Spleen (tissue), 11 donors: ENCODE measurements around the gene SSBP4. TPM values are rescaled to one million over a fixed set of nuclear protein-coding genes. Genes with fewer than 3 reads are reported as not detected.

Experiments used
- DNase-seq: peaks from one replicate; pipeline ENCODE4 v3.0.0-alpha.2; 2020
- H3K27ac ChIP-seq, 8 donors: fragments of 200-600 bp; sonication (generic) in 7 of 8; 1 replicate in 4 of 8; 2 replicates in 4 of 8; pipeline versions ENCODE4 v1.5.0 to v1.8.0; 2016 to 2021; ENCODE audit warnings: inconsistent platforms in 4 of 8, mild to moderate bottlenecking in 4 of 8, moderate library complexity in 1 of 8
- H3K27me3 ChIP-seq, 7 donors: fragments of 200-600 bp; sonication (generic) in 6 of 7; replicated peaks in 1 of 7; 1 replicate in 4 of 7; 2 replicates in 3 of 7; pipeline versions ENCODE4 v1.5.0 to v1.8.0; 2016 to 2021; ENCODE audit warnings: inconsistent platforms in 3 of 7, mild to moderate bottlenecking in 1 of 7
- H3K36me3 ChIP-seq, 6 donors: fragments of 200-600 bp; sonication (generic) in 5 of 6; 1 replicate in 4 of 6; 2 replicates in 2 of 6; pipeline versions ENCODE4 v1.5.0 to v1.8.0; 2016 to 2021; ENCODE audit warnings: inconsistent platforms in 2 of 6
- H3K4me1 ChIP-seq, 6 donors: fragments of 200-600 bp; sonication (generic) in 5 of 6; 1 replicate in 3 of 6; 2 replicates in 3 of 6; pipeline versions ENCODE4 v1.5.0 to v1.8.0; 2016 to 2021; ENCODE audit warnings: inconsistent platforms in 3 of 6
- H3K4me3 ChIP-seq, 8 donors: fragments of 200-600 bp; sonication (generic) in 7 of 8; 1 replicate in 4 of 8; 2 replicates in 4 of 8; pipeline versions ENCODE4 v1.5.0 to v1.8.0; 2016 to 2021; ENCODE audit warnings: inconsistent platforms in 4 of 8, mild to moderate bottlenecking in 4 of 8, moderate library complexity in 2 of 8
- H3K9me3 ChIP-seq, 8 donors: fragments of 200-600 bp; sonication (generic) in 7 of 8; 1 replicate in 4 of 8; 2 replicates in 4 of 8; pipeline versions ENCODE4 v1.5.0 to v1.8.0; 2016 to 2021; ENCODE audit warnings: inconsistent platforms in 4 of 8
- CTCF ChIP-seq, 11 experiments: fragments of 200-600 bp in 7 of 11; fragments of 450-650 bp in 4 of 11; sonication (generic) in 4 of 11; IDR thresholded peaks in 8 of 11; conservative IDR thresholded peaks in 3 of 11; 1 replicate in 7 of 11; 2 replicates in 4 of 11; pipeline versions ENCODE4 v1.4.0 to v1.8.0; 2016 to 2021; ENCODE audit warnings: antibody characterized with exemption in 11 of 11, inconsistent platforms in 4 of 11, mild to moderate bottlenecking in 1 of 11
- POLR2A ChIP-seq, 3 donors: fragments of 450-650 bp; IDR thresholded peaks; one replicate each; pipeline ENCODE4 v1.5.1; 2017; ENCODE audit warnings: antibody characterized with exemption in 3 of 3, mild to moderate bottlenecking in 1 of 3
- POLR2AphosphoS5 ChIP-seq, 3 donors: sonication (generic); formaldehyde crosslinking; IDR thresholded peaks; one replicate each; pipeline ENCODE4 v1.5.1; 2017; ENCODE audit warnings: antibody characterized with exemption in 3 of 3
- WGBS, 5 donors: extraction: QIAGEN DNeasy Blood & Tissue Kit in 3 of 5; methylation state at CpG; one replicate each; pipeline versions ENCODE4 v1.1.5 to v1.1.7; 2013 to 2018; 5-methylcytosine and 5-hydroxymethylcytosine counted together
- intact Hi-C: fragments of 100-400 bp; cut with DNase I; formaldehyde crosslinking; loops from one replicate; pipeline ENCODE4 v1.15.0; 2023; ENCODE audit warnings: low total_unique reads
- polyA plus RNA-seq, 3 donors: library from polyadenylated mRNA; stranded (reverse); fragments of 200-250 nt; gene quantifications; one replicate each; pipeline ENCODE4 v1.2.1, GENCODE V29; 2013
- total RNA-seq, 7 donors: library from RNA; depleted of rRNA in 3 of 7; stranded (reverse); fragments of >200 nt in 3 of 7; fragmentation: NEBNext Ultra II Directional in 4 of 7; extraction: Animal tissue kit (Norgen Biotek cat#: 25700) in 4 of 7; gene quantifications; one replicate each; pipeline versions ENCODE4 v1.1.0 to v1.2.1, GENCODE V29; 2016 to 2021
- donor health status: healthy with polysubstance abuse.
- donor health status: DM: no; HTN: no; CAD: no; lungs with moderate emphysema.
- donor health status: DM: no; HTN: no; CAD: no.
- donor health status: Bipolar disorder and iron deficiency.
- donor health status: healthy.
- donor health status: DM: no; HTN: no; CAD: no.
- donor health status: DM: yes; HTN: yes; CAD: no.

Gene SSBP4
- total and polyA plus RNA-seq, 10 donors = 56.3 to 143 (median 88.6) TPM

DNA sequence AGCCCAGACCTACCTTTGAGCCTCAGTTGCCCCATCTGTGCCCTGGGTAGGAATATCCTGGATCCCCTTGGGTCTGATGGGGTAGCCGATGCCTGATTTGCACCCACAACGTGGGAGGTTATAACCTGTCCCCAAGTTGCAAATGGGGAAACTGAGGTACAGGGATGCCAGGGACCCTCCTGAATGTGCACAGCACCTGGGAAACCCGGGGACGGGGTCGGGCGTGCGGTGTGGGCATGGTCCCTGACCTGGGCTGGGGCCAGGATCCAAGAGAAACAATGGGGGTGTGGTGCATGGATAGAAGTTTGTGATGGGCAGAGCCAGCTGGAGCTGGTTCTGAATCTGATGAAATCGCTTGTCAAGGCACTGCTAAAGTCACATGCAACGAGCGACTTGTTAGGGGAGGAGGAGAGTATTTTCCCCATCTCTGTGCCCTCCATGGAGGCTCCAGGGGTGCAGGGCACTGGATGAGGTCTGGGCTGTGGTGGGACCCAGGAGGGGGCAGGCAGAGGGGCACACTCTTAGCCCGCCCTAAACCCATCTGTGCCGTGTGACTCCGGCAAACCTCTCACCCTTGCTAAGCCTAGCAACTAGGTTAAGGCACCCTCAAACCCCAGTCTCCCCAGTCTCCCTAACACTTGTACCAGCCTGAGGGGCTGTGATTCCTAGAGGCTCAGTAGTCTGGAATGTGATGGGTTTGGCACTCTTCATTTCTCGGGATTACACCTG, 32.5 kb upstream of the SSBP4 start:
- Histone ChIP-seq H3K27me3 (peaks cover 0 to 53% (median 0%) of the 10 kb centered on the region in 7 donors), H3K9me3 (peaks cover 0 to 5% (median 0%) of the 10 kb centered on the region in 8 donors), H3K4me1 (peaks cover 24 to 84% (median 41%) of the 10 kb centered on the region in 6 donors), H3K36me3 (peaks cover 0 to 25% (median 5%) of the 10 kb centered on the region in 6 donors), H3K27ac (peak overlapping the region in 6 of 8 donors; percentile 9 to 83 (median 77)), H3K4me3 (peak overlapping the region in 3 of 8 donors; percentile 13 to 67 (median 44))
- no peak for TF ChIP-seq POLR2A (IDR thresholded peaks at IDR 0.05)
- TF ChIP-seq POLR2AphosphoS5 (IDR thresholded peaks at IDR 0.05) = no peak
- TF ChIP-seq CTCF (IDR thresholded peaks at IDR 0.05 in 8 of 11, conservative IDR thresholded peaks at IDR 0.05 in 3 of 11) = no peak
- no peak for DNase-seq
- intact Hi-C loops = no loop called here
- WGBS, 5 donors = 75 to 86% (median 83%) methylated on average over 12 to 14 of the region's 14 CpGs

- Histone ChIP-seq H3K27ac (peak overlapping the region in 7 of 8 donors; percentile 53 to 83 (median 77)), H3K36me3 (peaks cover 0 to 32% (median 6%) of the 10 kb centered on the region in 6 donors), H3K9me3 (peaks cover 0 to 5% (median 0%) of the 10 kb centered on the region in 8 donors), H3K4me3 (peak overlapping the region; percentile 4 to 67 (median 35)), H3K4me1 (peaks cover 34 to 85% (median 50%) of the 10 kb centered on the region in 6 donors), H3K27me3 (peaks cover 0 to 37% (median 0%) of the 10 kb centered on the region in 7 donors)
- DNase-seq = peak; percentile 98
- TF ChIP-seq POLR2A (IDR thresholded peaks at IDR 0.05) (peak in 1 of 3 donors; percentile 11), CTCF (IDR thresholded peaks at IDR 0.05 in 8 of 11, conservative IDR thresholded peaks at IDR 0.05 in 3 of 11) (peak; percentile 99 to 100 (median 100)), POLR2AphosphoS5 (IDR thresholded peaks at IDR 0.05) (peak; percentile 86 to 94 (median 86))
- intact Hi-C loops = no loop called here
- WGBS, 5 donors = 1 to 18% (median 2%) methylated on average over 9 to 86 of the region's 86 CpGs
Measured at GRCh38 chr19:18388100-18388959, 30.9 kb upstream of the SSBP4 start.

GRCh38 chr19:18388960-18389725, 30.1 kb upstream of the SSBP4 start:
- Histone ChIP-seq H3K36me3 (peaks cover 0 to 35% (median 6%) of the 10 kb centered on the region in 6 donors), H3K4me3 (peak overlapping the region in 7 of 8 donors; percentile 4 to 67 (median 33)), H3K27ac (peak overlapping the region in 6 of 8 donors; percentile 58 to 83 (median 77)), H3K27me3 (peaks cover 0 to 30% (median 0%) of the 10 kb centered on the region in 7 donors), H3K4me1 (peaks cover 34 to 93% (median 58%) of the 10 kb centered on the region in 6 donors), H3K9me3 (peaks cover 0 to 5% (median 0%) of the 10 kb centered on the region in 8 donors)
- intact Hi-C loops = no loop called here
- 77 to 87% (median 78%) methylated on average over 13 of the region's 13 CpGs for WGBS, 5 donors
- no peak for TF ChIP-seq POLR2AphosphoS5 (IDR thresholded peaks at IDR 0.05)
- TF ChIP-seq CTCF (IDR thresholded peaks at IDR 0.05 in 8 of 11, conservative IDR thresholded peaks at IDR 0.05 in 3 of 11) = no peak
- TF ChIP-seq POLR2A (IDR thresholded peaks at IDR 0.05) = no peak
- DNase-seq = no peak
